HL-60/S4 treated with phorbol 12-myristate 13-acetate at 8.2 ng/mL for 4 days and 3 days (cell line): ENCODE measurements around the gene WDR1.

Experiments used
- in situ Hi-C: fragments of 300-500 bp; cut with MboI; formaldehyde crosslinking; loops from 2 replicates; pipeline ENCODE4 v1.15.0; 2022; ENCODE audit warnings: low sequenced_read_pairs

WDR1 gene

GRCh38 chr4:10101671-10102473 lies 14.7 kb downstream of the WDR1 start:
- in situ Hi-C loops, result no loop called here

- in situ Hi-C loops, result no loop called here
These were observed 15.8 kb downstream of the WDR1 start for GRCh38 chr4:10100734-10101216.

GRCh38 chr4:10099499-10100325 lies 16.9 kb downstream of the WDR1 start:
- in situ Hi-C loops, result no loop called here

GRCh38 chr4:10098780-10099160 lies 17.8 kb downstream of the WDR1 start:
- in situ Hi-C loops, result no loop called here

- in situ Hi-C loops, result no loop called here
These were observed 18.5 kb downstream of the WDR1 start for GRCh38 chr4:10097906-10098779.

- in situ Hi-C loops, result no loop called here
These were observed 19.6 kb downstream of the WDR1 start for GRCh38 chr4:10096978-10097335.

- in situ Hi-C loops, result no loop called here
These were observed 20.2 kb downstream of the WDR1 start for GRCh38 chr4:10096201-10096977.

GRCh38 chr4:10095296-10095991 lies 21.2 kb downstream of the WDR1 start:
- in situ Hi-C loops, result no loop called here

- in situ Hi-C loops, result no loop called here
These were observed 21.8 kb downstream of the WDR1 start for GRCh38 chr4:10094841-10095240.

- in situ Hi-C loops, result no loop called here
These were observed 22.6 kb downstream of the WDR1 start for GRCh38 chr4:10093801-10094552.

- in situ Hi-C loops, result no loop called here
These were observed 23.4 kb downstream of the WDR1 start for GRCh38 chr4:10093271-10093621.

GRCh38 chr4:10092481-10093270 lies 23.9 kb downstream of the WDR1 start:
- in situ Hi-C loops, result no loop called here

GRCh38 chr4:10091531-10092181 lies 24.9 kb downstream of the WDR1 start:
- in situ Hi-C loops, result no loop called here

GRCh38 chr4:10090467-10091250 lies 25.9 kb downstream of the WDR1 start:
- in situ Hi-C loops, result no loop called here

- in situ Hi-C loops, result no loop called here
These were observed 27.3 kb downstream of the WDR1 start for GRCh38 chr4:10089346-10089745.

GRCh38 chr4:10088135-10089010 lies 28.2 kb downstream of the WDR1 start:
- in situ Hi-C loops, result no loop called here
